Keratinocyte (primary cell): ENCODE results near the gene APOL1. TPM values are rescaled to one million over a fixed set of nuclear protein-coding genes. Genes with fewer than 3 reads are reported as not detected.

Source experiments
- DNase-seq: peaks from one replicate; pipeline ENCODE4 v3.0.0-alpha.2; 2011; ENCODE audit warnings: low read depth, missing footprints, low spot score
- FAIRE-seq: peaks from 2 replicates; lab custom pipeline; 2011; peaks lifted over from hg19 to GRCh38; lab: Jason Lieb, UNC
- H2AFZ ChIP-seq: 2 replicates; pipeline ENCODE4 v1.6.0; 2012; ENCODE audit warnings: low read length, control low read depth, inconsistent platforms; ENCODE audit not compliant: control insufficient read depth
- H3K27ac ChIP-seq: 2 replicates; pipeline ENCODE4 v1.5.1; 2011; ENCODE audit warnings: low read length; ENCODE audit not compliant: control insufficient read depth, insufficient read depth
- H3K27me3 ChIP-seq: 3 replicates; pipeline ENCODE4 v1.6.0; 2011; ENCODE audit warnings: low read length; ENCODE audit not compliant: control insufficient read depth, insufficient read depth; ENCODE audit errors: extremely low read depth
- H3K36me3 ChIP-seq, 2 experiments: 2 replicates in 1 of 2; 3 replicates in 1 of 2; pipeline ENCODE4 v1.5.1; 2011; ENCODE audit warnings: low read length in 2 of 2, mild to moderate bottlenecking in 1 of 2; ENCODE audit not compliant: control insufficient read depth in 2 of 2, insufficient read depth in 2 of 2; ENCODE audit errors: extremely low read depth in 1 of 2
- H3K4me1 ChIP-seq: 3 replicates; pipeline ENCODE4 v1.5.1; 2011; ENCODE audit warnings: low read length; ENCODE audit not compliant: control insufficient read depth, insufficient read depth; ENCODE audit errors: extremely low read depth
- H3K4me2 ChIP-seq: 3 replicates; pipeline ENCODE4 v1.6.0; 2011; ENCODE audit warnings: low read depth, low read length; ENCODE audit not compliant: control insufficient read depth, insufficient read depth; ENCODE audit errors: extremely low read depth
- H3K4me3 ChIP-seq, 3 experiments: fragments of 200-600 bp in 1 of 3; sonication (generic) in 1 of 3; 2 replicates in 2 of 3; 3 replicates in 1 of 3; pipeline ENCODE4 v1.5.1; 2011 to 2016; ENCODE audit warnings: low read length in 3 of 3, mild to moderate bottlenecking in 3 of 3, control low read depth in 2 of 3, inconsistent platforms in 1 of 3, low read depth in 1 of 3, mixed read lengths in 1 of 3, mixed run types in 1 of 3, moderate library complexity in 1 of 3; ENCODE audit not compliant: control insufficient read depth in 2 of 3, insufficient read depth in 2 of 3; ENCODE audit errors: extremely low read depth in 1 of 3
- H3K79me2 ChIP-seq: 2 replicates; pipeline ENCODE4 v1.6.0; 2012; ENCODE audit warnings: low read length; ENCODE audit not compliant: control insufficient read depth, insufficient read depth
- H3K9ac ChIP-seq: 3 replicates; pipeline ENCODE4 v1.6.0; 2011; ENCODE audit warnings: low read length; ENCODE audit not compliant: control insufficient read depth, insufficient read depth; ENCODE audit errors: extremely low read depth
- H3K9me1 ChIP-seq: 3 replicates; pipeline ENCODE4 v1.6.0; 2011; ENCODE audit warnings: low read length; ENCODE audit not compliant: control insufficient read depth, insufficient read depth; ENCODE audit errors: extremely low read depth
- H3K9me3 ChIP-seq: 2 replicates; pipeline ENCODE4 v1.5.1; 2012; ENCODE audit warnings: low read depth, low read length; ENCODE audit not compliant: control insufficient read depth
- H4K20me1 ChIP-seq: 3 replicates; pipeline ENCODE4 v1.6.0; 2011; ENCODE audit warnings: low read length; ENCODE audit not compliant: control insufficient read depth, insufficient read depth; ENCODE audit errors: extremely low read depth
- CTCF ChIP-seq, 3 experiments: IDR thresholded peaks in 1 of 3; conservative IDR thresholded peaks in 1 of 3; optimal IDR thresholded peaks in 1 of 3; 2 replicates in 2 of 3; 3 replicates in 1 of 3; pipeline versions ENCODE3 to v1.5.1; 2011; ENCODE audit warnings: low read length in 3 of 3, mild to moderate bottlenecking in 3 of 3, moderate library complexity in 2 of 3, control low read depth in 1 of 3, inconsistent platforms in 1 of 3; ENCODE audit not compliant: insufficient read depth in 2 of 3; ENCODE audit errors: extremely low read depth in 1 of 3
- EZH2 ChIP-seq: IDR thresholded peaks from one replicate; pipeline ENCODE4 v1.6.1; 2012; ENCODE audit warnings: inconsistent platforms, mild to moderate bottlenecking, low read length, moderate library complexity
- dilution Hi-C: fragments of 300-500 bp; cut with MboI; formaldehyde crosslinking; loops from one replicate; pipeline ENCODE4 v1.7.0; 2020; ENCODE audit warnings: low sequenced_read_pairs; ENCODE audit not compliant: extremely low pct_ligation_motif_present
- polyA plus RNA-seq, 5 experiments: library from polyadenylated mRNA; depleted of rRNA in 3 of 5; stranded (reverse) in 3 of 5; stranded (forward) in 1 of 5; unstranded in 1 of 5; fragments of >200 nt; gene quantifications; 1 replicate in 1 of 5; 2 replicates in 3 of 5; 3 replicates in 1 of 5; pipeline versions ENCODE4 v1.2.1 to v1.2.3, GENCODE V29; 2011 to 2012; ENCODE audit warnings: missing spikeins in 2 of 5, low read depth in 1 of 5, low replicate concordance in 1 of 5

APOL1 gene
- polyA plus RNA-seq, 1 donor (not counting 4 experiments of a cell fraction or from before 2014, with no cell fraction given) = 3.0 TPM

GRCh38 chr22:36284171-36284571, 31.2 kb downstream of the APOL1 start:
- TF ChIP-seq CTCF (optimal IDR thresholded peaks at IDR 0.05 in 1 of 3, IDR thresholded peaks at IDR 0.05 in 1 of 3, conservative IDR thresholded peaks at IDR 0.05 in 1 of 3; ENCODE audit: extremely low read depth in 1 of 3, insufficient read depth in 2 of 3, low read length in 3 of 3) (no peak), EZH2 (no peak)
- FAIRE-seq (no peak), DNase-seq (no peak)
- Histone ChIP-seq H3K27me3 (no peaks in the 10 kb centered on the region), H3K79me2 (peaks cover 8% of the 10 kb centered on the region), H3K4me3 (no peak overlapping the region), H3K4me2 (no peak overlapping the region), H3K9me3 (no peaks in the 10 kb centered on the region), H4K20me1 (peaks cover 39% of the 10 kb centered on the region), H3K9me1 (no peaks in the 10 kb centered on the region), H3K4me1 (no peaks in the 10 kb centered on the region), H3K9ac (no peak overlapping the region), H3K27ac (no peak overlapping the region), H2AFZ (no peak overlapping the region), H3K36me3 (peaks cover 66 to 70% of the 10 kb centered on the region in 2 experiments)
- dilution Hi-C loops = no loop called here

- Histone ChIP-seq H3K4me1 (no peaks in the 10 kb centered on the region), H3K36me3 (peaks cover 75 to 76% of the 10 kb centered on the region in 2 experiments), H4K20me1 (peaks cover 43% of the 10 kb centered on the region), H2AFZ (no peak overlapping the region), H3K27ac (no peak overlapping the region), H3K9me1 (no peaks in the 10 kb centered on the region), H3K79me2 (peaks cover 13% of the 10 kb centered on the region), H3K4me2 (no peak overlapping the region), H3K4me3 (no peak overlapping the region), H3K27me3 (no peaks in the 10 kb centered on the region), H3K9me3 (no peaks in the 10 kb centered on the region), H3K9ac (no peak overlapping the region)
- no peak for DNase-seq
- FAIRE-seq = no peak
- TF ChIP-seq CTCF (optimal IDR thresholded peaks at IDR 0.05 in 1 of 3, IDR thresholded peaks at IDR 0.05 in 1 of 3, conservative IDR thresholded peaks at IDR 0.05 in 1 of 3; ENCODE audit: extremely low read depth in 1 of 3, insufficient read depth in 2 of 3, low read length in 3 of 3) (no peak), EZH2 (no peak)
- dilution Hi-C loops = no loop called here
These were observed 32.1 kb downstream of the APOL1 start for GRCh38 chr22:36285017-36285416.
